Vagina (tissue), 2 donors: Measurements from ENCODE around the gene TGFBR3. TPM values are rescaled to one million over a fixed set of nuclear protein-coding genes. Genes with fewer than 3 reads are reported as not detected.

ENCODE experiments used
- DNase-seq, 2 donors: peaks; one replicate each; pipeline ENCODE4 v3.0.0-alpha.2; 2017; ENCODE audit errors: extremely low spot score in 2 of 2
- H3K27ac ChIP-seq: fragments of 200-600 bp; sonication (generic); one replicate; pipeline ENCODE4 v1.5.1; 2019
- H3K27me3 ChIP-seq: fragments of 200-600 bp; sonication (generic); one replicate; pipeline ENCODE4 v1.5.1; 2019
- H3K36me3 ChIP-seq, 2 donors: fragments of 200-600 bp; sonication (generic); one replicate each; pipeline ENCODE4 v1.5.1; 2017 to 2019
- H3K4me1 ChIP-seq: fragments of 200-600 bp; sonication (generic); one replicate; pipeline ENCODE4 v1.5.1; 2019
- H3K4me3 ChIP-seq, 2 donors: fragments of 200-600 bp; sonication (generic); 1 replicate in 1 of 2; 2 replicates in 1 of 2; pipeline ENCODE4 v1.5.1; 2016 to 2019
- H3K9me3 ChIP-seq: fragments of 200-600 bp; sonication (generic); one replicate; pipeline ENCODE4 v1.5.1; 2019
- CTCF ChIP-seq, 3 experiments: fragments of 450-650 bp in 2 of 3; fragments of 200-600 bp in 1 of 3; sonication (generic) in 1 of 3; IDR thresholded peaks; one replicate each; pipeline ENCODE4 v1.5.1; 2017 to 2019; ENCODE audit warnings: antibody characterized with exemption in 3 of 3, mild to moderate bottlenecking in 2 of 3, moderate library complexity in 2 of 3
- POLR2A ChIP-seq, 2 donors: fragments of 450-650 bp; IDR thresholded peaks; one replicate each; pipeline ENCODE4 v1.6.1; 2017; ENCODE audit warnings: antibody characterized with exemption in 2 of 2, mild to moderate bottlenecking in 2 of 2, moderate library complexity in 2 of 2
- POLR2AphosphoS5 ChIP-seq, 2 donors: sonication (generic); formaldehyde crosslinking; IDR thresholded peaks; one replicate each; pipeline ENCODE4 v1.9.0; 2017; ENCODE audit warnings: antibody characterized with exemption in 2 of 2, mild to moderate bottlenecking in 2 of 2, low read depth in 1 of 2; ENCODE audit not compliant: insufficient read depth in 1 of 2
- intact Hi-C: fragments of 100-400 bp; cut with DNase I; formaldehyde crosslinking; loops from one replicate; pipeline ENCODE4 v1.15.1; 2023
- total RNA-seq: library from RNA; depleted of rRNA; stranded (reverse); fragments of >200 nt; gene quantifications from one replicate; pipeline ENCODE4 v1.2.3, GENCODE V29; 2016

Gene TGFBR3
- total RNA-seq, 1 donor from 2014 or later, result 221 TPM

- Histone ChIP-seq H3K4me1 (no peaks in the 10 kb centered on the region), H3K36me3 (no peaks in the 10 kb centered on the region), H3K9me3 (peaks cover 3% of the 10 kb centered on the region), H3K27ac (no peak overlapping the region), H3K27me3 (no peaks in the 10 kb centered on the region), H3K4me3 (no peak overlapping the region)
- DNase-seq, result no peak
- intact Hi-C loops, result no loop called here
- TF ChIP-seq CTCF (IDR thresholded peaks at IDR 0.05), result no peak
- no peak for TF ChIP-seq POLR2A (IDR thresholded peaks at IDR 0.05)
- TF ChIP-seq POLR2AphosphoS5 (IDR thresholded peaks at IDR 0.05; ENCODE audit: insufficient read depth in 1 of 2, low read depth in 1 of 2), result no peak
These were observed 225.2 kb downstream of the TGFBR3 start for GRCh38 chr1:91660708-91661107.

GRCh38 chr1:91655912-91656449 lies 230.0 kb downstream of the TGFBR3 start:
- Histone ChIP-seq H3K9me3 (peaks cover 3% of the 10 kb centered on the region), H3K27ac (no peak overlapping the region), H3K27me3 (no peaks in the 10 kb centered on the region), H3K4me3 (no peak overlapping the region), H3K4me1 (peaks cover 13% of the 10 kb centered on the region), H3K36me3 (no peaks in the 10 kb centered on the region)
- no peak for DNase-seq
- intact Hi-C loops, result no loop called here
- no peak for TF ChIP-seq POLR2AphosphoS5 (IDR thresholded peaks at IDR 0.05; ENCODE audit: insufficient read depth in 1 of 2, low read depth in 1 of 2)
- TF ChIP-seq CTCF (IDR thresholded peaks at IDR 0.05), result no peak
- TF ChIP-seq POLR2A (IDR thresholded peaks at IDR 0.05), result no peak

GRCh38 chr1:91653183-91653582 lies 232.8 kb downstream of the TGFBR3 start:
- intact Hi-C loops, result no loop called here
- no peaks in the 10 kb centered on the region for H3K9me3 ChIP-seq
- TF ChIP-seq POLR2AphosphoS5 (IDR thresholded peaks at IDR 0.05; ENCODE audit: insufficient read depth in 1 of 2, low read depth in 1 of 2), result no peak
- no peak overlapping the region for H3K27ac ChIP-seq
- no peak for DNase-seq
- no peak overlapping the region for H3K4me3 ChIP-seq
- peaks cover 23% of the 10 kb centered on the region for H3K4me1 ChIP-seq
- H3K36me3 ChIP-seq, result no peaks in the 10 kb centered on the region
- no peaks in the 10 kb centered on the region for H3K27me3 ChIP-seq

GRCh38 chr1:91651661-91652071 lies 234.3 kb downstream of the TGFBR3 start:
- Histone ChIP-seq H3K4me1 (peaks cover 23% of the 10 kb centered on the region), H3K4me3 (no peak overlapping the region), H3K27ac (peak overlapping the region; percentile 89), H3K36me3 (no peaks in the 10 kb centered on the region), H3K9me3 (no peaks in the 10 kb centered on the region), H3K27me3 (no peaks in the 10 kb centered on the region)
- DNase-seq, result no peak
- intact Hi-C loops, result no loop called here
- TF ChIP-seq POLR2A (IDR thresholded peaks at IDR 0.05) (no peak), CTCF (IDR thresholded peaks at IDR 0.05) (no peak), POLR2AphosphoS5 (IDR thresholded peaks at IDR 0.05; ENCODE audit: insufficient read depth in 1 of 2, low read depth in 1 of 2) (no peak)

- DNase-seq, result no peak
- TF ChIP-seq POLR2A (IDR thresholded peaks at IDR 0.05) (no peak), POLR2AphosphoS5 (IDR thresholded peaks at IDR 0.05; ENCODE audit: insufficient read depth in 1 of 2, low read depth in 1 of 2) (no peak), CTCF (IDR thresholded peaks at IDR 0.05) (no peak)
- Histone ChIP-seq H3K9me3 (no peaks in the 10 kb centered on the region), H3K4me1 (peaks cover 23% of the 10 kb centered on the region), H3K4me3 (no peak overlapping the region), H3K36me3 (no peaks in the 10 kb centered on the region), H3K27ac (peak overlapping the region; percentile 89), H3K27me3 (no peaks in the 10 kb centered on the region)
- intact Hi-C loops, result no loop called here
These were observed 234.7 kb downstream of the TGFBR3 start for GRCh38 chr1:91651243-91651642.
